Stimulated activated CD4-positive, alpha-beta T cell treated with anti-CD3 and anti-CD28 coated beads, Interleukin-12 subunit alpha, Interleukin-12 subunit beta, amount 100 ng/mL, for 48 hours (primary cell): ENCODE data around the gene THSD7A.

Source experiments
- DNase-seq, 3 donors: peaks; one replicate each; pipeline ENCODE4 v3.0.0-alpha.2; 2020; ENCODE audit warnings: low read depth in 2 of 3, low spot score in 1 of 3

THSD7A gene

GRCh38 chr7:11642841-11643240 lies 189.2 kb downstream of the THSD7A start:
- no peak for DNase-seq

DNA sequence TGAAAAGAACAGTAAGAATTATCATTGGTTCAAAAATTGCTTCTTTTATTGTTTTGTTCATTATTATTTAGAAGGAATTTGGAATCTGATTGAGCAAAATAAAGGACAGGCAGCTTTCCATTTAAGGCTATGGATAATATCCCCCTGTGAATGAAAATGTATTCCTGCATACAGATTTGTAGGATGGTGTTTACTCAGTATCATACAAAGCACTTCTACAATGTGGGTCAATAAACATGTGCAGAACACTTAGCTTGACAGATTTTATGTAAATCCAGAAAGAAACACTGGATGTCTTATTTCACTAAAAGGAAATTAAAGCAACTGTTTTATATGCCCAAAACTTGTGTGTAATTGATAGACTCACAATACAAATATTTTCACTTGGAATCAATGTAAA lies 189.7 kb downstream of the THSD7A start:
- no peak for DNase-seq

- DNase-seq, result no peak
These were observed 193.8 kb downstream of the THSD7A start for GRCh38 chr7:11638011-11638774.

- DNase-seq, result no peak
These were observed 195.7 kb downstream of the THSD7A start for GRCh38 chr7:11636274-11636673.

DNA sequence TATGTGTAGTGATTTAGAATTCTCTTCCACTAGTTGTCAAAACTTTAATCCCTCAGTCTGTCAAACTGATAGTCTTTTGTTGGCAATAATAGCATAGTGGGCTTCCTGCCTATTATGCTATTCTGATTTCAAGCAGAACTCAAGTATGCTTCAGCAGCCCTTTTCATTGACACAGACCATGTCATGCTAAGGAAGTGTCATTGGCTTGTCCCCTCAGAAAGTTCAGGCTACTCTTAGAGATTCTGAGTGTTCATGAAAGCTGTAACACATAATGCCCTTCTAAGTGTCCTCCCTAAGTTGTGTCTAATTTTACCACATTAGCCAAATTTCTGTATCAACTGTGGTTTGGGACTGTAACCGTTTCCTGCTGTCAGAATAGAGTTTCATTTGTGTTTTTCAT lies 198.7 kb downstream of the THSD7A start:
- no peak for DNase-seq

DNA sequence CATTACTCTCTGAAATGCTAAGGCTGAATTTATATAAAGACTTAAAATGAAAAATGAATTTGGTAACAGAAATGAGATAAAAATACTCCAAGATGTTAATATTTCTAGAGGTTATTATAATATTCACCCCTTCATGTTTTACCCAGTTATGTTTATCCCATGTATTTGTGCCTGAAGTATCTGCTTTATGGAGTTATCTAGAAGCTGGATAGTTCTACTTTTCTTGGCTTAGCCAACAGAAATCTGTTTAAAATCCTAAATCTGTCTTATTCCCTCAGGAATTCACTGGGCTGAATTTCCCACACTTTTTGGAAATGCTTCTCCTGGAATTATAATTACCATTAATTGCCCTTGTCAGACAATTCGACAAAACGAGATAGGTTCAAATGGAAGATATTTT lies 201.6 kb downstream of the THSD7A start:
- no peak for DNase-seq

DNA sequence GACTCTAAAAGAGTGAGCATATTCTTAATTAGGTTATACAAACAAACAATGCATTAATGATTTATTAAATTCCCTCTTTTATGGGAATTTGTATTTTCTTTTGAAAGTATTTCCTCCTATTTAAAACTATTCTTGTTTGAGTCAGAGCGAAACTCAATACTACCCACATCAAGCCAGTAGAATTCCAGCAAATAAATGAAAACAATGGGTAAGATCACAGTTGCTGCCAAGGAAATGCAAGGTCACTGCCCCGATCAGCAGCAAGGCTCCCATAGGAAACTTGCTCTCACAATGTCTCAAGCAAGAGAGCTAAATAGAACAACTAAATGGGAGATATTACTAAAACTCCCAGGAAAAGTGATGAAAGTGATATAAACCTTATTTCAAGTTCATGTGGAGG lies 206.3 kb downstream of the THSD7A start:
- DNase-seq, result no peak

GRCh38 chr7:11623093-11623678 lies 208.8 kb downstream of the THSD7A start:
- no peak for DNase-seq

DNA sequence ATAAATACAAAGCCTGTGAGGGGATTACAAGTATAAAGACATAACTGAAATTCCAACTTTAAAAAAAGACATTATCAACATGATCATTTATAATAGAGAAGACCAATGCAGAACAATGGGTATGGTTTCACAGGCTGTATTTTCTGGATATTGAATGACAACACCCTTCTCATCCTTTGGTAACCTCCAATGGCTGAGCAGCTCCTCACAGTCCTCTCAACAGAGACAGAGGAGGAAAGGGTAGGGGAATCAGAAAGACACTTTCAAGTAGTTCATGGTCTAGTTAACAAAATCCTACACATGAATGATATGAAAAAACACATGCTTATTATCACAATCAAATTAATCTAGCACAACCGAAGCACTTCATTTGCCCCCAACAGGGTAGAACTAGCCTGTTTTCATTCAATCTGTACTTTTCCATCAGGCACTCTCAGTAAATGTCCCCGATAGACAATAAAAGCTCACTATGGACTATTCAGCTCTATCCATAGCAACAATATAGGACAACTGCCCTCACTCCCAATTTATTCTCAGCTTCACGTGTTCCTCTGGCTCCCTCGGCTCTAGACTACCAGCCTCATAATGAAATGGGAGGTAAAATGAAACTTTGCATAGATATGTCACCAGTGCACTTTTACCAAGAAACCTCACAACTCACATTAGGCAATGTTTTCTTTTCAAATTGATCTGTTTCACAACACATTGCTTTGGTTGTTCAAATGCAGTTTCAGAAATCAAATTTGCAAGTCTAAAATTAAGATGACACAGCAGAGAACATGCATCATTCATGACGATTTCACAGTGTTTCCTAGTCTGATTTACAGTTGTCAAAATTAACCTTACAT lies 211.4 kb downstream of the THSD7A start:
- DNase-seq, result no peak

DNA sequence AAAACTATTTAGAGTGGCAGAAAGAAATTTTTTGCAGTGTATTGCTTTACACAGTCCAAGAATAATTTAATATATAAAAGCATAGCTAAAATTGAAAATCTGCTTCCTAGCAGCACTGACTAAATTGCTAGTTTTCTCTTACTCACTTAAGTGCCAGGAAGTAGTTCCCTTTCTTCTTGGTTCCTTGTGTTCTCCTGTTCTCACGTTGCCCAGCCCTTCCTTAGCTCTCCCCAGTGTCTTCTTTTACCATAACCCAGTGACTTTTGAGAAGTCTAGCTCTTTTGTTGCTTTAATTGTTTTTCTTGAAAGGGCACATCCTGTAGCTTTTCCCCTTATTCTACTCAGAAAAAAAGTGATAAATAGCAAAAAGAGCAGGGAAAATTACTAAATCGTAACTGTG lies 215.5 kb downstream of the THSD7A start:
- no peak for DNase-seq

DNA sequence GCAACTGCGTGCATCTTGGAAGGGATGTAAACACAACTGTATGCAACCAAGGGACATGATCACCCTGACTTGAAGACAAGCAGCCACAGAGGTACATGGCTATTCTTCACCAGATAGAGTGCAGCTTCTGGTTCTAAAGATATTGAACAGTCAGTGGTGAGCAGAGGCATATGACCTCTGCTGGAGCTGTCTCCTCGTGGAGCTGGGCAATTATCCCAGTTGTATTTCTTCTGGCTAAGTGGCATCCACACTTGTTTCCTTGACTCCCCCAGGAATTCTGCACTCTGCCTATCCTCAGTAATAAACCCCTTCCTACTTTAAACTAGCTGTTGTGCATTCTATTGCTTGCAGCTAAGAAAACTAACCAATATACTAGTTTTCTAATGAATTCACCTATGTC lies 216.8 kb downstream of the THSD7A start:
- DNase-seq, result no peak

- no peak for DNase-seq
These were observed 218.6 kb downstream of the THSD7A start for GRCh38 chr7:11613292-11613930.

GRCh38 chr7:11612737-11613136 lies 219.3 kb downstream of the THSD7A start:
- DNase-seq, result no peak

GRCh38 chr7:11609096-11609670 lies 222.8 kb downstream of the THSD7A start:
- no peak for DNase-seq

DNA sequence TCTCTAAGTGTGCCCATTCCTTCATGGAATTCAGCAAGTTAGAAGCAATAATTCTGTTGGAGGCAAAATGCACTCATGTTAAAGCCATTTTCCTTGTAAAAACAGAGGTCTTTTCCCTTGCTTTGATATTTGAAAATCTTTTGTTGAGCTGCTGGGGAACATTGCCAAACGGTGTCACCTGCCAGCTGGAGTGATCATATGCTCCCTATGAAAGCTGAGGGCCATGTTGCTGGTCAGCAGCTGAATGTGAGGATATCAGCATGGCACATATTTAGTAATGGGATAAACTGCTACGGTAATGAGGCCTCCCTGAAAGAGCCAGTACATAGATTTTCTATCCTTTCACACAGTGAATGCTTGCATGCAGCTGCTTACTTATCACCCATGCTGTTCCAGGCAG lies 224.3 kb downstream of the THSD7A start:
- DNase-seq, result no peak

DNA sequence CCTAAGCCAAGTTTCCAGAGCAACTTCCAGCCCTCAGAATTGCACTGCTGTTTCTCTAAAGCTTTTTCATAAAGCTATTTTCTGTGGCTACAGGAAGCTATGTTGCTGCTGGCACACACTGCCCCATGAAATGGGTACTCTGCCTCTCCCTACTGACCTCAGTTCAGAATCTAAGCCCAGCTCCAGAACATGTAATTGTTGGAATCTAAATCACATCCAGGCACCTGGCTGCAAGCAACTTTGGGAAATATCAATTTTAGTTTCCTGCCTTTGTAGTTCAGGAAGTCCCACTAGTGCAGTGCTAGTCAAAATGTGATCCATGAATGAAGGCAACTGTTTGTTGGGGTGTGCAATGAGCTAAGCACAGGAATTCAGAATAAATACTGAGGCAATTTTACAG lies 226.2 kb downstream of the THSD7A start:
- no peak for DNase-seq

- DNase-seq, result no peak
These were observed 227.5 kb downstream of the THSD7A start for GRCh38 chr7:11604505-11604904.

- DNase-seq, result no peak
These were observed 230.2 kb downstream of the THSD7A start for GRCh38 chr7:11601761-11602160.

- no peak for DNase-seq
These were observed 238.7 kb downstream of the THSD7A start for GRCh38 chr7:11593322-11593721.

DNA sequence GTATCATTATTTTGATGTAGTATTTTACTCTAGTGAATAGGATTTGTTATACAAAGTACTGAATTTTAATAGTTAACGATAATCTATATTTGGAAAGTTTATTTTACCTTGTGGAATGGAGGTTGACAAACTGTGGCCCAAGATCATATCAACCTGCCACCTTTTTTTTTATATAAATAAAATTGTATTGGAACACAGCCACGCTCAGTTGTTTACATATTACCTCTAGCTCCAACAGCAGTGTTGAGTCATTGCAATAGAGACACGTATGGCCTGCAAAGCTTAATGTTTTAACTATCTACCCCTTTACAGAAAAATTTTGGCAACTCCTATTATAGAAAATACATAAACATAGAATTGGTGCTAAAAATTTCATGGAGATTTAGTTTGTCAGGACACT lies 239.3 kb downstream of the THSD7A start:
- no peak for DNase-seq

DNA sequence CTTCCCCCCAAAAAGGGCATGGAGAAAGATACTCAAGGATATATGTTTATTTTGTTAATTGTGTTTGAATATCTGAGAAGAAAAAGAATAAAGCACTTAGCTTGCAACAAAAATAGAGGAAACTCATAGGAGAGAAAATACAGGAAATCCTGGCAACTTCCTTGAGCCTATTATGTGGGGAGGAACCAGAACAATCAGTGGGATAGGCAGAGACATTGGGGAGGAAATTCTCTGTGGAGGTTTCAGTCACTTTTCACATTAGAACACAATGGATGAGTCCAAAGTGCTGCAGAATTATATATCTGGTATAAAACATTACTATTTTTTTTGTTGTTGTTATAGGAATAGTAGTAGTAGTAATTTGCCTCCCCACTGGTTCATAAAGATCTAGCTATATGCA lies 240.1 kb downstream of the THSD7A start:
- no peak for DNase-seq
